ENCODE results near the gene UBE2L3. TPM values are rescaled to one million over a fixed set of nuclear protein-coding genes. Genes with fewer than 3 reads are reported as not detected.
"Not testable (repeated sequence)": the region's sequence is repeated elsewhere in the genome, so short reads cannot be mapped to it uniquely, and the experiment has no call there.

Gene UBE2L3
- total and polyA plus RNA-seq, 4 experiments from 2014 or later, result 39.2 to 116 (median 71.7) TPM

DNA sequence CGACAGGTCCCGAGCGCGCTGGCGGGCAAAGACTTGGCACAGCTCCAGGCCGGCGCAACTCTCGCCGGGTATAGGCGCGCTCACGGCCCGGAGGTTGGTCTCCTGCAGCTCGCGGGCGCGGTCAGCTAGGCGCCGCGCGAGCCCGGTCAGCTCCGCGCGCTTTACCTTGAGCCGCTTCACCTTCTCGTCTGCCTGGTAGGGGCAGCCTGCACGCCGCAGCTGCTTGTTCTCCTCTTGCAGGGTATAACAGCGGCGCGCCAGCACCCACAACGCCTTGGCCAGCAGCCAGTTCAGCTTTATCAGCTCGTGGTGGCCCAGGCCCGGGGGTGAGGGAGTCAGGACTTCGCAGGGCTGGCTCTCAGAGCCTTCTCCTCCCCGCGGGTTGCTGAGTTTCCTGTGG is 18.0 kb upstream of the UBE2L3 start:
- CTCF ChIA-PET (ENCODE audit: partially characterized antibody); H3K9me3 ChIP-seq (ENCODE audit: control insufficient read depth in 1 of 2, low read length in 2 of 2); H3K27ac Mint-ChIP-seq; H3K9me3 Mint-ChIP-seq; H3K4me3 Mint-ChIP-seq; H3K4me1 ChIP-seq (ENCODE audit: insufficient read depth, low read length); H3K4me1 Mint-ChIP-seq; DNase-seq; H3K27me3 Mint-ChIP-seq; H3K27ac ChIP-seq (ENCODE audit: low read depth, low read length); H3K36me3 Mint-ChIP-seq; POLR2A ChIA-PET (ENCODE audit: partially characterized antibody); H3K4me3 ChIP-seq (ENCODE audit: low read length in 2 of 2); H3K36me3 ChIP-seq (ENCODE audit: insufficient read depth, low read length); intact Hi-C loops (cut with micrococcal nuclease); H3K27me3 ChIP-seq (ENCODE audit: insufficient read depth, low read length): not testable (repeated sequence)

DNA sequence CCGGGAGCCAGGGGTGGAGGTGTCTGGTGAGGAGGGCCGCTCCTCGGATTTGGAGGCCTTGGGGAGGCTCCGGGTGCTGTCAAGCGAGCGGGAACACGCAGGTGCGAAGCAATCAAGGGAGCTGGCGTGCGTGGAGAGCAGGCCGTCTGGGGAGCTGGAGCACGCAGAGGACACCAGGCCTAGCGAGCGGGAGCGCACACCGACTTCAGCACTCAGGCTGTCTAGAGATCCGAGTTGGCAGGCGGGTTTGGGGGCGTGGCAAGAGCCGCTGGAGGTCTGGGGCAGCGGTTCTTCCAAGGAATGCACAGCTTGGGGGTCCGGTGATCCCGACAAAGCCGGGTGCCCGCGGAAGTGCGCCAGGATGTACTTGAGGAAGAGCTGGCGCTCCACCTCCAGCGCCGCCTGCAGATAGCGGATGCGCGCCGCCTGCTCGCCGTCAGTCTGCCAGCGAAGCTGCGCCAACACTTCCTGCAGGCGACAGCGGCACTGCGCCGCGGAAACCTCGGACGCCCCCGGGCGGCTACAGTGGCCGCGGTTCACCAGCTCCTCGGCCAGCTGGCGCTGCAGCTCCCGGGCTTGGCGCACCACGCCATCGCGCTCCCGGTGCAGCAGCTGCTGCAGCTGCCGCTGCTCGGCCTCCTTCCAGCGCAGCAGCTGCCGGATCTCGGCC is 17.4 kb upstream of the UBE2L3 start:
- H3K27me3 Mint-ChIP-seq, H3K36me3 Mint-ChIP-seq: not testable (repeated sequence)

DNA sequence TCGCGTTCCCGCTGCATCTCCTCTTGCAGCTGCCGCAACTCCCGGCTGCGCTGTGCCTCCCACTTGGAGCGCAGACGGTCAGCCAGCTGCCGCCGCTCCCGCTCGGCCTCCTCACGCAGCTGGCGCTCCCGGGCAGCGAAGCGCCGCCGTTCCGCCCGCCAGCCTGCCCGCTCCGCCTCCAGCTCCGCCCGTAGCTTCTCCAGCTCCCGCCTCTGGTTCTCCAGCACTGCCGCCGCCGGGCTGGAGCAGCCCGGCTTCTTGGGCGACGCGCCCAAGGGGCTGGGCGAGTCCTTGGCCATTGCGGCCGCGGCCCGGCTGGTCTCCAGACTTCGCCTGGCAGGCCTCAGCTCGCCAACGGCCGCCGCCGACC is 16.9 kb upstream of the UBE2L3 start:
- H3K4me3 Mint-ChIP-seq; H3K27me3 ChIP-seq (ENCODE audit: insufficient read depth, low read length); H3K9me3 Mint-ChIP-seq; H3K36me3 ChIP-seq (ENCODE audit: insufficient read depth, low read length); H3K36me3 Mint-ChIP-seq; CTCF ChIA-PET (ENCODE audit: partially characterized antibody); H3K27me3 Mint-ChIP-seq; intact Hi-C loops (cut with micrococcal nuclease); H3K4me1 Mint-ChIP-seq; DNase-seq; H3K27ac ChIP-seq (ENCODE audit: low read depth, low read length); H3K4me3 ChIP-seq (ENCODE audit: low read length in 2 of 2); H3K9me3 ChIP-seq (ENCODE audit: control insufficient read depth in 1 of 2, low read length in 2 of 2); H3K27ac Mint-ChIP-seq; H3K4me1 ChIP-seq (ENCODE audit: insufficient read depth, low read length); POLR2A ChIA-PET (ENCODE audit: partially characterized antibody): not testable (repeated sequence)

More for the DNA sequence above, 17.4 kb upstream of the UBE2L3 start:
- H3K36me3 ChIP-seq (ENCODE audit: insufficient read depth, low read length); intact Hi-C loops (cut with micrococcal nuclease); H3K4me1 Mint-ChIP-seq; H3K4me3 Mint-ChIP-seq; H3K4me1 ChIP-seq (ENCODE audit: insufficient read depth, low read length); CTCF ChIA-PET (ENCODE audit: partially characterized antibody); H3K9me3 ChIP-seq (ENCODE audit: control insufficient read depth in 1 of 2, low read length in 2 of 2); H3K4me3 ChIP-seq (ENCODE audit: low read length in 2 of 2); H3K27ac ChIP-seq (ENCODE audit: low read depth, low read length); POLR2A ChIA-PET (ENCODE audit: partially characterized antibody); DNase-seq; H3K27ac Mint-ChIP-seq; H3K9me3 Mint-ChIP-seq; H3K27me3 ChIP-seq (ENCODE audit: insufficient read depth, low read length): not testable (repeated sequence)

DNA sequence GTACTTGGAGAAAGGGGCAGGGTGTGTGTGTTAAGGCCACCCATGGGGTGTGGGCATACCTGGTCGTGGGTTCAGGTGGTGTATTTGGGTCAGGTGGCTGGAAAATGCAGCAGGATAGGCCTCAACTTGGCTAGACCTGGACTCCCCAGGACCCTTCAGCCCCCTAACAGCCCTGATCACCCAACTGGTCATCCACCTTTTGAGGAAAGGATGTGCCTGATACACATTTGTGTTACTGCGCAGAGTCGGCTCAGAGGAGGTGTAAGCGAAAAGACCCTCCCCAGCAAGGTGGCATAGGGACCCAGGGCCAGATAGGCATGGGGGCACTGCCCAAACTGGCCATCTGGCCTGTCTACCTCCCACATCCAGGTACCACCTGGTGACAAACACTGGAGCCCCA is 16.2 kb upstream of the UBE2L3 start, which contains the start of gene RIMBP3C:
Gene RIMBP3C, minus strand, starts transcription at position 101 of the 400 bp plus-strand sequence. CDS start 485 bp downstream, outside the sequence.
- H3K4me3 Mint-ChIP-seq; POLR2A ChIA-PET (ENCODE audit: partially characterized antibody); H3K9me3 Mint-ChIP-seq: not testable (repeated sequence)

DNA sequence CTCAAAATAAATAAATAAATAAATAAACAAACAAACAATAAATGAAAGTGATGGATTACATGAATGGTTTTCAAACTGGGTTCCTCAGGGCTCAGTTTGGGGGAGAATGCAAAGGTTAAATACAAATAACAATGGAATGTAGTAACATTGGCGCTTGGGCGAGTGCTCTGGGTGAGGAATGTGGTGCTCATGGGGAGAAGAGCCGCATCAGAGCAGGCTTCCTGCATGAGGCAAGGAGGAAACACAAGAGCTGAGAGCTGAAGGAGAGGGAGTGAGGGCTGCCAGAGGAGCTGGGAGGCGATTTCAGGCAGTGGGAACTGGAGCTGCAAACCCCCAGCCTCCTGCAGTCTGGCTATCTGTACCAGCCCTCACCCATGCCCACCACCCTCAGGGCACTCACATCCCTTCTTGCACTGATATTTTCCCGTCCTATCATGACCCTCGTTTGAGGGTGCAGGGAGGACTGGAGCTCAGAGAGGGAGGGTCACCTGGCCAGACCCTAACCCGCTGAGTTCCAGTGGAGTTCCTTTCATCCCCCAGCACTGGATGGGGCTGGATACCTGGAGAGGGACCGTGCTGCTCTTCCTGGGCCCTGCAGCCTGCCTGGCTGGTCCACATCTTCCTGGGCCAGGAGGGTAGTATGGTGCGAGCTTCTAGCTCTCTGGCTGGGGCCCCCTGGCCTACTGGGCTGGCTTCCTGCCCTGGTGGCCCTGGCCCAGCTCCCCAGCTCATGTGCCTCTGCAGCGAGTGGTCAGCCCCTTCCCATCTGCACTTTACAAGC is 8.0 kb upstream of the UBE2L3 start:
- H3K4me3 Mint-ChIP-seq; H3K36me3 ChIP-seq (ENCODE audit: insufficient read depth, low read length); POLR2A ChIA-PET (ENCODE audit: partially characterized antibody): not testable (repeated sequence)

More for the DNA sequence above, 16.2 kb upstream of the UBE2L3 start, which contains the start of gene RIMBP3C:
- H3K4me1 Mint-ChIP-seq; H3K9me3 ChIP-seq (ENCODE audit: control insufficient read depth in 1 of 2, low read length in 2 of 2); H3K27me3 ChIP-seq (ENCODE audit: insufficient read depth, low read length); CTCF ChIA-PET (ENCODE audit: partially characterized antibody); H3K36me3 ChIP-seq (ENCODE audit: insufficient read depth, low read length); H3K4me1 ChIP-seq (ENCODE audit: insufficient read depth, low read length); H3K27me3 Mint-ChIP-seq; intact Hi-C loops (cut with micrococcal nuclease); H3K4me3 ChIP-seq (ENCODE audit: low read length in 2 of 2); H3K27ac ChIP-seq (ENCODE audit: low read depth, low read length); H3K27ac Mint-ChIP-seq; H3K36me3 Mint-ChIP-seq; DNase-seq: not testable (repeated sequence)

DNA sequence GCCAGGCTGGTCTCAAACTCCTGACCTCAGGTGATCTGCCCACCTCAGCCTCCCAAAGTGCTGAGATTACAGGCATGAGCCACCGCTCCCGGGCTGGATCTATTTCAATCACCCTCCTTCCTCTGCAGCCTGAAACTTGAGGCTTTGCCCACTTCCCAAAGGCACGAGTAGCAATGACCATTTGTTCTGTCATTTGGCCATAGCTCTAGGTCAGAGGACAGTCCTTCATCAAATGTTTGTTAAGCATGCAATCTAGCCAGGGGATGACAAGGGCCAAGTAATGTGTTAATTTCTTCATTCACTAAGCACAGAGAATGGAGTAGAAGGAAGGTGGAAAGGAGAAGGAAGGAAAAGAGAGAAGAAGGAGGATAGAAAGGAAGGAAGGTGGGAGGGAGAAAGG is 6.9 kb upstream of the UBE2L3 start:
- H3K4me1 Mint-ChIP-seq; POLR2A ChIA-PET (ENCODE audit: partially characterized antibody); H3K9me3 Mint-ChIP-seq; H3K4me3 Mint-ChIP-seq; H3K36me3 ChIP-seq (ENCODE audit: insufficient read depth, low read length); H3K36me3 Mint-ChIP-seq; H3K4me3 ChIP-seq (ENCODE audit: low read length in 2 of 2); intact Hi-C loops (cut with micrococcal nuclease); CTCF ChIA-PET (ENCODE audit: partially characterized antibody); H3K27me3 ChIP-seq (ENCODE audit: insufficient read depth, low read length); H3K4me1 ChIP-seq (ENCODE audit: insufficient read depth, low read length); H3K27me3 Mint-ChIP-seq; H3K9me3 ChIP-seq (ENCODE audit: control insufficient read depth in 1 of 2, low read length in 2 of 2); DNase-seq; H3K27ac Mint-ChIP-seq; H3K27ac ChIP-seq (ENCODE audit: low read depth, low read length): not testable (repeated sequence)

More for the DNA sequence above, 8.0 kb upstream of the UBE2L3 start:
- H3K9me3 ChIP-seq (ENCODE audit: control insufficient read depth in 1 of 2, low read length in 2 of 2); H3K27me3 ChIP-seq (ENCODE audit: insufficient read depth, low read length); H3K9me3 Mint-ChIP-seq; H3K36me3 Mint-ChIP-seq; DNase-seq; H3K27ac ChIP-seq (ENCODE audit: low read depth, low read length); CTCF ChIA-PET (ENCODE audit: partially characterized antibody); H3K4me1 Mint-ChIP-seq; H3K4me3 ChIP-seq (ENCODE audit: low read length in 2 of 2); H3K27ac Mint-ChIP-seq; intact Hi-C loops (cut with micrococcal nuclease); H3K27me3 Mint-ChIP-seq; H3K4me1 ChIP-seq (ENCODE audit: insufficient read depth, low read length): not testable (repeated sequence)

DNA sequence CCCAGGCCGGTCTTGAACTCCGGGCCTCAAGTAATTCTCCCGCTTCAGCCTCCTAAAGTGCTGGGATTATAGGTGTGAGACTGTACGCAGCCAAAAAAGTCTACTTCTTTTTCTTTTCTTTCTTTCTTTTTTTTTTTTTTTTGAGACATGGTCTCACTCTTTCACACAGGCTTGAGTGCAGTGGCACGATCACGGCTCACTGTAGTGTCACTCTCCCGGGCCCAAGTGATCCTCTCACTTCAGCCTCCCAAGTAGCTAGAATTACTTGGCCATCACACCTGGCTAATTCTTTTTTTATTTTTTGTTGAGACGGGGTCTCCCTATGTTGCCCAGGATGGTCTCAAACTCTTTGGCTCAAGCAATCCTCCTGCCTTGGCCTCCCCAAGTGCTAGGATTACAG is 3.6 kb upstream of the UBE2L3 start:
- peaks cover 0 to 4% of the 10 kb centered on the region in 2 donors for H3K36me3 Mint-ChIP-seq
- Histone ChIP-seq H3K4me3 (ENCODE audit: low read length in 2 of 2) (no peak overlapping the region), H3K9me3 (ENCODE audit: control insufficient read depth in 1 of 2, low read length in 2 of 2) (no peaks in the 10 kb centered on the region), H3K36me3 (ENCODE audit: insufficient read depth, low read length) (no peaks in the 10 kb centered on the region), H3K27ac (ENCODE audit: low read depth, low read length) (no peak overlapping the region), H3K4me1 (ENCODE audit: insufficient read depth, low read length) (peaks cover 7% of the 10 kb centered on the region), H3K27me3 (ENCODE audit: insufficient read depth, low read length) (no peaks in the 10 kb centered on the region)
- ChIA-PET CTCF (ENCODE audit: partially characterized antibody) (no interaction called here), POLR2A (ENCODE audit: partially characterized antibody) (no interaction called here)
- peak overlapping the region in 1 of 7 donors; percentile 2 for H3K27ac Mint-ChIP-seq
- no peaks in the 10 kb centered on the region for H3K9me3 Mint-ChIP-seq
- H3K27me3 Mint-ChIP-seq, result no peaks in the 10 kb centered on the region
- DNase-seq, result no peak
- intact Hi-C loops (cut with micrococcal nuclease), result no loop called here
- H3K4me3 Mint-ChIP-seq, result peak overlapping the region in 1 of 8 donors; percentile 17
- peaks cover 6 to 9% (median 8%) of the 10 kb centered on the region in 4 donors for H3K4me1 Mint-ChIP-seq

Measured in CD4-positive, alpha-beta memory T cell (primary cell).